Measurements from ENCODE around the gene ZFPL1.

Gene ZFPL1

DNA sequence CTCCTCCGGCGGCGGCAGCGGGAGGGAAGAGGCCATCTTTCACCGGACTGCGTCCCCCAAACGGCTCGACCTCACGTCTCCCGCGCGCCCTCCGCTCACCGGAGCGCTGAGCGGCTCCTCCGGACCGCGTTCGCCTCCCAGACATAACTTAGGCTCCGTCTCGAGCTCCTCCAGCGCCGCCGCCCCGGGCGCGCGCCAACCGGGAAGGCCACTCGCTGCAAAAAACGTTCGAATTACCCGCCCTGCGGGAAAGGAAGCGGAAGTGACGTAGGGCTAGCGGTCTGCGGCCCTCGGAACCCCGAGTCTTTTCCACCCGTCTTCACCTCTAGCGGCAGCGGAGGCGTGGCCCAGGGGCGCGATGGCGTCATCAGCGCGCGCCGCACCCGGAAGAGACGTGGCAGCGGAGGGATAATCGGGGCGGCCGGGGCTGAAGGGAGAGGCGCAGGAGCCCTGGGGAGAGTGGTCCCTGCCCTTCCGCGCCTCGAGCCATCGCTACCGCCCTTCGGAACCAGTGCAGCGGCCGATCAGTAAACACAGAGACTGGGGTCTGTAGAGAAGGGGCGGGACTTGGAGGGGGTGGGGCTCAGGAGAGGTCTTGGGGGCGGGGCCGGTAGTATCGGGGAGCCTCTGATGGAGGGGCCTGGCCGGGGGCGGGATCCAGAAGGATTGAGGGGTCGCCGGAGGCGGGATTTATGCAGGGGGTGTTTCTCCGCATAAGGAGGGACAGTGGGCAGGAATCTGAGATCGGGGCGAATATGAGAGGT is at the start of gene ZFPL1, which contains the start of gene CDCA5:
ZFPL1 (plus strand) TSS at position 389 of the 764 bp plus-strand sequence. CDS start 477 bp downstream, outside the sequence.
CDCA5 (minus strand) TSS at position 207 of the 764 bp plus-strand sequence; CDS start at position 145, 62 bp downstream.
- peak; percentile 94 for DNase-seq

DNA sequence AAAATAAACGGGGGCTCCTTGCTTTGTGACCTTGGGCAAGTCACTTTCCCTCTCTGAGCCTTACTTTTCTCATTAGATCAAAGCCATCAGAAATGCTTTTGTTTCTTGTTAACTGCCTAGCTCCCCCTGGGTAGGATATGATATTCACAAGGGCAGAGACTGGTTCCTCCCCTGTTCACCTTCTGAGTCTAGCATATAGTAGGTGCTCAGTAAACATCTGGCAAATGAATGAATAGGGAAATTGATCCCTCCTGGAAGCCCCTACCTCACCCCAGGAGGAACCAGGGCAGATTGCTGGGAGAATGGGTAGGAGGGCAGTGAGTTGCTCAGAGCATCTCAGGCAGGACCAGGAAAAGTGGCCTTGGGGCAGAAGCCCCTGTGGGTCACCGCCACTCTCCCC is 49.6 kb upstream of the ZFPL1 start:
- no peak for DNase-seq

DNA sequence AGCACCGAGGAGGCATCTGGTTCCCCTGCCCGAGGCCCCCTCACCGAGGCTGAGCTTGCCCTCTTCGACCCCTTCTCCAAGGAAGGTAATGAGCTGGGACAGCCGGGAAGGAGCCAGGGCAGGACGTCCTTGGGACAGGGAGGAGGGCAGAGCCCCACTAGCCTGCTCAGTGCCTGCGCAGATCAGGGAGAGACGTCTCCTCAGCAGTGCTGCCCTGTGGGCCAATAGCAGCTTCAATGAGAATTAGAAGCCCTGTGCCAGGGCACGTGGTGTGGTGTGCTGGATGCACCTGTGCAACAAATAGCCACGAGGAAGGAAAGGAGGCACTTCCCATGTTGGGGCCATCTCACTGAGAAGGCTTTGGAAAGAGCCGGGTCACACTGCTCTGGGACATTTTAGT is 48.4 kb upstream of the ZFPL1 start:
- DNase-seq, result no peak

DNA sequence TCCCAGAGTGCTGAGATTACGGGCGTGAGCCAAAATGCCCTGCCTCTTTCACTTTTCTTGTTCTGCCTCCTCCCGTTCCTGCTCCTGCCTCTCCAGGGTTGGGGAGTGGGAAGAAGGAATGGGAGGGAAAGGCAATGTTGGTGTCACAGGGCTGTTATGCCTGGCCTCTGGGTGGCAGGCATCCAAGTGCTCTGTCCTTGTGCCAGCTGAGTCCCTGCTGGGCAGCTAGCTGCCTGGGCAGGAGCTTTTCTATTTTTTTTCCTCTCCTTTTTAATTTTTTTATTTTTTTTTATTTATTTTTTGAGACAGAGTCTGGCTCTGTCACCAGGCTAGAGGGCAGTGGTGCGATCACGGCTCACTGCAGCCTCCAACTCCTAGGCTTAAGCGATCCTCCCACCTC is 47.1 kb upstream of the ZFPL1 start:
- no peak for DNase-seq

DNA sequence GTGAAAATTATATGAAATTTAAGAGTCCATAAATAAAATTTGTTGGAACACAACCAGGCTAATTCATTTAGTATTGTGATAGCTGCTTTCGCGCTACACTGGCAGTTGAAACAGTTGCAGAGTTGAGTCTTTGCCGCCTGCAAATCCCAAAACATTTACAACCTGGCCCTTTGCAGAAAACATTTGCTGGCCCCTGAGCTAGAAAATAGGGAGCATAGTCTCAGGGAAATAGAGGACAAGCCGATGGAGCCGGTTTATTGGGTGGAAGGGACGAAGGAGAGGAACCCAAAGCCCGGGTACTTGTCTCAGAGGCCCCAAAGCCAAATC is 43.5 kb upstream of the ZFPL1 start:
- no peak for DNase-seq

DNA sequence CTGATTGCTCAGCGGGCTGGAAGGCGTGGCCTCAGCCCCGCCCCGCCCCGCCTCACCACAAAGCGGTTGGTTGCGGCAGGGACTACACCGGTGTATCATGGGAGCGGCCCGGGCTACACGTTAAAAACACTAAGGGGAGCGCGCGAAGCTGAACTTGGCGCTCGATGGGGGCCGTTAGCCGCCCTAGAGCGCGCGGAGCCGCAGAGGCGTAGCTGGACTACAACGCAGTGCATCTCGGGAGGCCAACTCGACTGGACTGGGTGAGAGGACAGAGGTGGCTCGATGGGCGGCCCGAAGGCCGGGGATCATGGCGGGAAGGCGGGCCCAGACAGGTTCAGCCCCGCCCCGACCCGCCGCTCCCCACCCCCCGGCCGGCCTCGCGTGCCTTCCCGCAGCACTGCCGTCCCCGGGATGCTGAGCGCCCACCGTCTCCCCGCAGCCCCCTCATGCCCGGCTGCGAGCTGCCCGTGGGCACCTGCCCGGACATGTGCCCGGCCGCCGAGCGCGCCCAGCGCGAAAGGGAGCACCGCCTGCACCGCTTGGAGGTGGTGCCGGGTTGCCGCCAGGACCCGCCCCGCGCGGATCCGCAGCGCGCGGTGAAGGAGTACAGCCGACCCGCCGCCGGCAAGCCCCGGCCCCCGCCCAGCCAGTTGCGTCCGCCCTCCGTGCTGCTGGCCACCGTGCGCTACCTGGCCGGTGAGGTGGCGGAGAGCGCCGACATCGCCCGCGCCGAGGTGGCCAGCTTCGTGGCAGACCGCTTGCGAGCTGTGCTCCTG is 43.0 kb upstream of the ZFPL1 start, which contains the start of gene SAC3D1:
SAC3D1 (plus strand) TSS at position 364 of the 776 bp plus-strand sequence; CDS start at position 447, 83 bp downstream.
- DNase-seq, result peak; percentile 93

DNA sequence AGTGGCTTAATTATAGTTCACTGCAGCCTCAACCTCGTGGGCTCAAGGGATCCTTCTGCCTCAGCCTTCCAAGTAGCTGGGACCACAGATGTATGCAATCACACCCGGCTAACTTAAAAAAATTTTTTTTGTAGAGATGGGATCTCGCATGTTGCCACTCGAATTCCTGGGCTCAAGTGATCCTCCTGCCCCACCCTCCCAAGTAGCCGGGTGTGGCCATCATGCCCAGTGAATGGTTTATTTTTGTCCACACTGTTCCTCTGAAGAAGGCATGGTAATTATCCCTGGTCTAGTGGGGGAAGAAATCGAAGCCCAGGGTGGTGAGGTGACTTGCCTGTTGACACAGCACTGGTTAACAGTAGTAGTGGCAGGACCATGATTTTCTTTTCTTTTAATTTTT is 41.1 kb upstream of the ZFPL1 start:
- DNase-seq, result no peak

DNA sequence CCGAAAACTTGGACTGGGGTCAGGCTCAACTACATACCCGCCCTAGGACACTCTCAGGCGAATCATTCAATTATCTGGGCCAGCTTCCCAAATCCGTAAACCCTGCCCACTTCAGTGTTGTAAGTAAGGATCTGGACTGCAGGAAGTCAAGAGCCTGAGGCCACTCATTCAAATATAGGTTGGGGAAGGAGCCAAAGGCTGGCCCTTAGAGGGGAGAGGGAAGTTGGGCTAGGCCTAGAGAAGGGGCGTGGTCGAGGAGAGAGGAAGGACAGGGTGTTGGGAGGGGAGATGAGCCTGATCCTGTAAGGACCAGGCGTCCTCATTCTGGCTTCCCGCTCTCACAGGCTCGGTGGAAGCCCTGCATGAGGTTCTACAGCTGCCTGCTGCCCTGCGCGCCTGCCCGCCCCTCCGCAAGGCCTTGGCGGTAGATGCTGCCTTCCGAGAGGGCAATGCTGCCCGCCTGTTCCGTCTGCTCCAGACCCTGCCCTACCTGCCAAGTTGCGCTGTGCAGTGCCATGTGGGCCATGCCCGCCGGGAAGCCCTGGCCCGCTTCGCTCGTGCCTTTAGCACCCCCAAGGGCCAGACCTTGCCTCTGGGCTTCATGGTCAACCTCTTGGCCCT is 40.0 kb upstream of the ZFPL1 start:
- no peak for DNase-seq

DNA sequence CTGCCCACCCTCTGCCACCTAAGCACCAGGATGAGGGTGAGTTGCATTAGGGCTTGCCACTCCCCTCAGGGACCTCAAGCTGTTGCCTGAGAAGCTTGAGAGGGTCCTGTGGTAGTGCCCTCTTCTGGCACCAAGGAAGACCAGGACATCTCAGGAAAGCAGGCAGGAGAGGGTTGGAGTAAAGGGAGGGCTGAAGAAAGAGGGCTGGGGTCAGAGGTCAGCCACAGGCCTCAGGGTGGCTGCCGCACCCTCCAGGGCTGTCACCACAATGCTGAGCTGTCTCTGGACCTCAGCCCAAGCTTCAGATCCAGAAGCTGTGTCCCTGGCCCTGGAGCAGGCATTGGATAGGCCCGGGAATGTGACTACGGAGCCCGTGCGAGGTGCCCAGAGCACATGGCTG is 39.0 kb upstream of the ZFPL1 start:
- no peak for DNase-seq

DNA sequence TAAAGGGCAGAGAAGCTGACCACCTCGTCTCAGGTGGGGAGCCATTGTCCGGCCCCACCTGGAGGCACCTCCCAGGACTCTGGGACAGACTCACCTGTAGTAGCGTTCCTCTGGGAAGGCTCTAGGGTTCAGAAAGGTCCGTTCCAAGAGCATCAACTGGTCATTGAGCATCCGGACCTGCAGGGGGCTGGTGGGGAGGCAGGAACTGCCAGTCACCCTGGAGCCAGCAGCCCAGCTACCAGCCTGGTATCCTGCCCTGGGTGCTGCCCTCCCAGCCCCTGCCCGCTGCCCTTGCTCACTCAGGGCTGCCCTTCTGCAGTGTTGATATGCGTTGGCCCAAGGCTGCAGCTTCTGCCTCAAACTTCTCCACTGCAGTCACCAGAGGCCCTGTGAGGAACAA is 38.3 kb upstream of the ZFPL1 start:
- DNase-seq, result no peak

DNA sequence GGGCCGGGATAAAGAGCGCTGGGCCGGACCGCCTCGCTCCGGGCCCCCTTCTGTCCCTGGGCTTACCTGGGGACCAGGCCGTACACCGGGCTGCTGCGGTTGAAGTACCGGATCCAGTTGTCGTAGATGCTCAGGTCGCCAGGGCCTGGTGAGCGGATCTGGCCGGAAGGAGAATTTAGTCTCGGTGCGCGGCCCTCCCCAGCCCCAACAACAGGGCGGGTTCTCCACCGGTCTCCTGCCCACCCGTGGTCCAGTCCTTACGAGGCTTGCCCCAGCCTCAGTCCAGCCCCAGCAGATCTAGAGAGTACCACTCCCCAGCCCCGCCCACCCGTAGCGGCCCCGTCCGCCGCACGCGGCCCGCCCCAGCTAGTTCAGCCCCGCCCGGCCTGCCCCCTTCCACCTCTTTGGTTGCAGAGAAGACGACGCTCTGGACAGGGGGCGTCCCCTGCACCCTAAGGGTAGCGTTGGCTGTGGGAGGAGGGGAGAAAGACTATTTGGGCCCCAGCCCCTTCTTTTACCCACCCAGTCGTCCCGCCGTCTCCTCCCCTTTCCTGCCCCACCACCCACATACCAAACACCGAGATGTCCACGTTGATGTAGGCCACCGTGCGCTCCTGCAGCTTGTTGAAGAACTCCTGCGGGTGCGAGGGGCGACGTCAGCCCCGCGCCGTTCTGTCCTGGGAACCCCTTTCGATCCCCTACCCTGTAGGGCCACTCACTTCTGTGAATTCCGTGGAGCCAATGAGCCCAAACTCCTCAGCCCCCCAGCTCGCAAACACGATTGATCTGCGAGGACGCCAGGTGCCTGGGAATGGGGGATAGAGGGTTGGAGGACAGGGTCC is 36.2 kb upstream of the ZFPL1 start:
- no peak for DNase-seq

DNA sequence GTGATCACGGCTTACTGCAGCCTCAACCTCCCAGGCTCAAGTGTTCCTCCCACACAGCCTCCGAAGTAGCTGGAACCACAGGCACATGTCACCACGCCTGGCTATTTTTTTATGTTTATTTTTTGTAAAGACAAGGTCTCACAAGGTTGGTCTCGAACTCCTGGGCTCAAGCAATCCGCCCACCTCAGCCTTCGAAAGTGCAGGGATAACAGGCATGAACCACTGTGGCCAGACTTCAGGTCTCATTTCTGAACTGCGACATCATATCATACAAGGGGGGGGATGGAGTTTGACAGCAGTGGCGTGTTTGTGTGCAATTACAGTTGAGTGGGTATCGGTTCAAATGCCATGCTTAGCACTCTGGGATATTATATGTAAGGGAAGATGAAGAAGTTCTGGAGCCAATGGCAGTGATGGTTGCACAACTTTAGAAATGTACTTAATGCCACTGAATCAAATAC is 32.6 kb upstream of the ZFPL1 start:
- no peak for DNase-seq

DNA sequence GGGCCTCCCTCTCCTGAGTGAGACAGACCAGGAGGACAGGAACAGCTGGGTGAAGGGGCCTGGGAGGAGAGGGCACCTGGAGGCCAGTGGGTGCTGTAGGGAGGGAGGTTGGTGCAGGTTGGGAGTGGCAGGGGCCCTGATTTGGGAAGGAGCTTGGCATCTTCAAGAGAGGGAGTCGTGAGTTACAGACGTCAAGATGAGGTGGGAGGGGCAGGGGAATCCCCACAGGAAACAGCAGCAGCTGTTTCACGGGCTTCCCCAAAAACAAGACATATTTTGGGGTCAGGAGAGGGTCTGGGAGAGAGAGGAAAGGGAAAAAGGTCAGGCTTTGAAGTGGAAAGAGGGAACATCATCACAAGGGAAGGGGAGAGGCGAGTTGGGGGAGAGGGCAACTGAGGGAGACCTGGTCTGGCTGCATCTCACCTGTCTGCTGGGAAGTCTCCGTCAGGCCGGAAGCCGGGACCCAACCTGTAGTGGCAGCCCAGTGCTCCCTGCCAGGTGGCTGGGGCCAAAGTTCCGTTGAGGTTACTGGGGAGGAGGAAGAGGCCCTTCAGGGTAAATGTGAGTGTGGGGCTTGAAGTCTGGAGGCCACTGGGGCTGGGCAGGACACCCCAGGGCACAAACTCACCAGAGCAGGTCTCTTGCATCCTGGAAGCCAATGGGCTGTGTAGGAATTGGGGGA is 30.1 kb upstream of the ZFPL1 start:
- no peak for DNase-seq

DNA sequence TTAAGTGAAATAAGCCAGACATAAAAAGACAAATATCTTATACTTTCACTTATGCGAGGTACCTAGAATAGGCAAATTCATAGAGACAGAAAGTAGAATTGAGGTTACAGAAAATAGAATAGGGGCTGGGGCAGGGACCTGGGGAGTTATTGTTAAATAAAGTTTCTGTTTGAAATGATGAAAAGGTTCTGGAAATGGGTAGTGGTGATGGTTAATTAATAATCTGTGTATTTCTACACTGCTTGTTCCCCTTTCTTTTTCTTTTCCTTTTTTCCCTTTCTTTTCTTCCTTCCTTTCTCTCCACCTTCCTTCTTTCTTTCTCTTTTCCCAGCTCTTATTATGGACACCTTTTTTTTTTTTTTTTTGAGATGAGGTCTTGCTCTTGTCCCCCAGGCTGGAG is 28.5 kb upstream of the ZFPL1 start:
- no peak for DNase-seq

DNA sequence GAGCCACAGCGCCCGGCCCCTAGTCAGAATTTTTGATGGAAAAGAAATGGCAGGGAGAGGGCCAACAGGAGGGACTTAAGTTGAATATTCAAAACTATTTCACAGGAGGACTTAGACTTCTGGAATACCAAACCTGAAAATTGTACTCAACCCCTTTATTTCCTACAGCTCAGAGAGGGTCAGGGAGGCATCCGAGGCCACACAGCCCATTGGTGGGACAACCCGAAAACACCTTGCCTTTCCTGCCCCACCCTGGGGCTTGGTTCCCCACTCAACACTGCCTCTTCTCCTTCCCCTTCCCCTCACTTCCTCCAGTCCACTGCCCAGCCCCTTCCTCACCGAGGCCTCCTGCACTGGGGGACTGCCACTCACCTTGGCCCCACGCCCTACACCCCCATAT is 27.0 kb upstream of the ZFPL1 start:
- DNase-seq, result no peak

DNA sequence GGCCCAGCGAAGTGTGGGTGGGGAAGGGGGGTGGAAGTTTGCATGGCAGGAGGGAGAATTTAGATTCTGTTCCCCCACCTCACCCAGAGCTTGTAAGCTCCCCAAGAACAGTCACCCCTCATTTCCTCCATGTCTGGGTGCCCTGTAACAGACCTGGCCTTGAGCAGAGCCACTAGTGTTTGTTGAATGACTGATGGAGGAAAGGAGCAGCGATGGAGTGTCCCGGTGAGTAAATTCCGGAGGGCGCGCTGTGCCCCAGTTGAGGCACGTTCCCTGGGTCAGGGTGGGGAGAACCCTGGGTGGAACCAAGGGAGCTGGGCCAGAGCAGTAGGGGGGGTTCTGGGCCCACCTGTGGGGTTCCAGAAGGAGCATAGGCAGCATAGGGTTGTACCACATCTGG is 26.5 kb upstream of the ZFPL1 start:
- no peak for DNase-seq

DNA sequence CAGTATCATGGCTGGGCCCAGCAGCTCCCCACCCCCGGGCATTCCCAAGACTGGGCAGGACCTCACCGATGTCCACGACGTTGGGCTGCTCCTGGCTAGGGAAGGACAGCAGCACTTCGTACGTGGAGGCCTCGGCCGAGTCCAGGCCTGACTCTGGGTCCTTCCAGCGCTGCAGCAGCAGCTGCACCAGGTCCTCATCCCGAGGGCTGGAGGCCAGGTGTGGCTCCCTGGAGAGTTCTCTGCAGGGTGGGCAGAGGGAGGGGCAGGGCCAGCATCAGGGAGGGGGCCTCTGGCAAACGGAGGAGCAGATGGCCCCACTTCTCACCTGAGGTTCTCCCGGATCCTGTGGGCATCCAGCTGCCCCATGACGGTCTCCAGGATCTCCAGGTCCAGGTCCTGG is 26.0 kb upstream of the ZFPL1 start:
- DNase-seq, result no peak

DNA sequence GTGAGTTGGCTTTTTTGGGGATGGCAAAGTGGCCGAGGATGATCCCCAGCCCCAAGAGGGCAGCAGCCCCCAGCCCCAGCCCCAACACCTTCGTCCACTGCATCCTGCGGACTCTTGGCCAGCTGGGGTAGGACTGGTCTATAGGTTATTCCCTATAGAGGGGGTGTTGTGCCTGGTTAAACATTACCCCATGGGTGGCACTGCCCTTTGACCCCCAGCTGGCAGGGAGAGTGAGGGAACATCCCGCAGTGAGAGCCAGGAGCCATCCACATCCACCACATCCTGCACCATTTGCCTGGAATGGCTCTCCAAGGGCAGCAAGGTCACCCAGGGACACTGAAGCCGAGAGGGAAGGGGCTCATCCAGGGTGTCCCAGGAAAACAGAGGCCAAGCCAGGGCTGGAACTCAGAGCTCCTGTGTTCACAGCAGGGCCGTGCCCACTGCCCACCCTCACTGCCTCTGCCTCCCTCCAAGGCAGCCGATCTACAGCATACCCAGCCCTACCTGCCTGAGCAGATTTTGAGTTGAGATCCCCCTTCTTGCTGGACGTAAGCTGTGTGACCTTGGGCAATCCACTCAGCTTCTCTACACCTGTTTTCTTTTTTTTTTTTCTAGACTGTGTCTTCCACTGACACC is 25.5 kb upstream of the ZFPL1 start, which contains the start of gene NAALADL1:
NAALADL1 (minus strand) TSS at position 135 of the 636 bp plus-strand sequence; CDS start at position 103, 32 bp downstream.
- no peak for DNase-seq

DNA sequence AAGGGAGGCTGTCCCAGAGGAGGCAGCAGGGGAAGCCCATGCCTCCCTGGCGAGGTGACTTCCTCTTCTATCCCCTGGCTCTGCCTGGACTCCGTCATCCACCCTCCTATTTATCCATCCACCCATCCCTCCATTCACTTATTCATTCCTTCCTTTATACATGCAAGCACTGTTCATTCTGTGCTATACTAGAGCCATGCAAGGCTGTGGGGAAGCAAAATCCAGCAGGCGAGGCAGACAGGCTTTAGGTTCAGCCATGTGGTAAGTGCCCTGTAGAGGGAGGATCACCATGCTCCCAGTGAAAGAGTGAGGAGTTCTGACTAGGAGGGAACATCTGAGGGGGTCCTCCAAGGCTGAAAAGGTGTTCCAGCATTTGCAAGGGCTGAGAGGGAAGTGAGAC is 24.5 kb upstream of the ZFPL1 start:
- no peak for DNase-seq

DNA sequence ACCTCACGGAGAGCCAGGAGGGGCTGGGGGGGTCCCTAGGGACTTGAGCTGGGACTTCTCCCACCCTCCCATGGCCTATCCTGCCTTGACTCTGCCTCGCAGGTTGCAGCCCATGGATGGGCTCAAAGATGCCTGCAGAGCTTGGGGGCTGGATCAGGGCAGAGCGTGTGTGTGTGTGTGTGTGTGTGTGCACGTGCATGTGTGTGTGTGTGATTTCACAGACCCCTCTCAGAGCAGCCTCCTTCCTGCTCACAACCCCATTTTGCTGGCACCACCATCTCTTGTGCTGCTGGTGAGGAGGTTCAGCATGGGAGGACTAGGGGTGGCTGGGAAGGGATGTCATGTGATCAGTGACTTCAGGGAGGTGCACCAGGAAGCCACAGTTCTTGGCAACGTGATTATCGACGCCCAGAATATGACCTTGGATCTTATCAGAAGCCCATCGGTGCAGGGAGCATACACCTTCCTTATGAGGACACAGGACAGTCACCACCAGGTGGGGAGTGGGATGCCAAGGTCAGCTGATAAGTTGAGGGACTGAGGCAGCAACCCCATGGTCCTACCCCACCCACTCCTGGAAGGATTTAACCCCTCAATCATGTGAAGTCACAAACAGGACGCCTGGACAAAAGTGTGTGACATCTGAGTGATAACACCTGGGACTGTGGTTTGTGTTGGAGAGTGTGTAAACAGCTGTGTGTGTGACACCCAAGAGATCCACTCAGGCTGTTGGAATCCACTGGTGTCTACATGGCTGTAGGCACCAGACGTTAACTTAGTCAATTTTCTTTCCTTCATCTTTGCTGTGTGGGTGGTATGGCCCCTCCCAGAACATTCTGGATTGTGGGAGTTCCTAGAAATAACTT is 23.8 kb upstream of the ZFPL1 start:
- DNase-seq, result no peak
